GM12801 (cell line): ENCODE results near the gene INAFM1.

Experiments used
- CTCF ChIP-seq: IDR thresholded peaks from one replicate; pipeline ENCODE4 v1.5.1; 2011; ENCODE audit warnings: control low read depth; ENCODE audit not compliant: insufficient read length; ENCODE audit errors: extremely low read depth

INAFM1 gene

GRCh38 chr19:47324502-47324901 is 49.8 kb downstream of the INAFM1 start:
- no peak for TF ChIP-seq CTCF
